Body of pancreas (tissue), 4 donors: ENCODE data around the gene DOCK2.

Experiments used
- CTCF ChIP-seq, 7 experiments: fragments of 450-650 bp in 4 of 7; fragments of 200-600 bp in 3 of 7; sonication (generic) in 3 of 7; IDR thresholded peaks; one replicate each; pipeline ENCODE4 v1.5.1; 2016 to 2019; ENCODE audit warnings: antibody characterized with exemption in 7 of 7
- POLR2A ChIP-seq, 3 donors: fragments of 450-650 bp; IDR thresholded peaks; one replicate each; pipeline ENCODE4 v1.6.1; 2016; ENCODE audit warnings: antibody characterized with exemption in 3 of 3, mild to moderate bottlenecking in 2 of 3

GRCh38 chr5:169971780-169972179, 334.7 kb downstream of the DOCK2 start:
- TF ChIP-seq CTCF (IDR thresholded peaks at IDR 0.05) (no peak), POLR2A (IDR thresholded peaks at IDR 0.05) (no peak)
